GM12891 (cell line): ENCODE measurements around the gene FGF11.

Source experiments
- PAX5 ChIP-seq: IDR thresholded peaks from 2 replicates; pipeline ENCODE4 v1.6.1; 2011; ENCODE audit warnings: low read length, moderate library complexity, mild to moderate bottlenecking; ENCODE audit not compliant: insufficient read depth, severe bottlenecking
- POLR2A ChIP-seq: IDR thresholded peaks from 2 replicates; pipeline ENCODE4 v1.6.1; 2011; ENCODE audit warnings: low read depth, low read length, control low read depth
- POLR2AphosphoS5 ChIP-seq: IDR thresholded peaks from 2 replicates; pipeline ENCODE4 v1.6.1; 2011; ENCODE audit warnings: low read depth, low read length, control low read depth
- POU2F2 ChIP-seq: IDR thresholded peaks from 2 replicates; pipeline ENCODE4 v1.6.1; 2011; ENCODE audit warnings: low read depth, mild to moderate bottlenecking, control low read depth, low read length, moderate library complexity
- SPI1 ChIP-seq: IDR thresholded peaks from 2 replicates; pipeline ENCODE4 v1.6.1; 2011; ENCODE audit warnings: low read depth, low read length, control low read depth
- TAF1 ChIP-seq: IDR thresholded peaks from 2 replicates; pipeline ENCODE4 v1.6.1; 2011; ENCODE audit warnings: low read depth, low read length, control low read depth

GRCh38 chr17:7490144-7490543, 50.8 kb downstream of the FGF11 start:
- TF ChIP-seq POLR2AphosphoS5 (no peak), POLR2A (no peak), TAF1 (no peak), SPI1 (no peak), PAX5 (no peak), POU2F2 (no peak)
